ENCODE results near the gene APP. TPM values are rescaled to one million over a fixed set of nuclear protein-coding genes. Genes with fewer than 3 reads are reported as not detected.

APP gene
- total RNA-seq, 2 donors from 2014 or later = 460 to 557 TPM

GRCh38 chr21:26007951-26008498 lies 162.5 kb downstream of the APP start:
- H3K9me3 Mint-ChIP-seq = no peaks in the 10 kb centered on the region
- 96 to 100% methylated on average over 6 to 8 of the region's 8 CpGs for WGBS, 2 experiments (ENCODE audit: insufficient coverage in 1 of 2, insufficient read length in 1 of 2)
- Histone ChIP-seq H3K9ac (ENCODE audit: extremely low read depth, low read length, poor library complexity, severe bottlenecking) (no peak overlapping the region), H3K4me1 (ENCODE audit: control insufficient read depth, insufficient read depth, low read length) (peaks cover 18% of the 10 kb centered on the region), H3K27ac (ENCODE audit: low read depth, low read length) (no peak overlapping the region), H3K27me3 (ENCODE audit: control insufficient read depth, insufficient read depth, low read length, poor library complexity, severe bottlenecking) (no peaks in the 10 kb centered on the region), H3K36me3 (ENCODE audit: control insufficient read depth, insufficient read depth, low read length) (peaks cover 28% of the 10 kb centered on the region), H3K9me3 (ENCODE audit: control insufficient read depth, low read length) (no peaks in the 10 kb centered on the region), H3K4me3 (ENCODE audit: low read length) (no peak overlapping the region)
- no peak for DNase-seq
- TF ChIP-seq CTCF (conservative IDR thresholded peaks at IDR 0.05) = no peak
- no peaks in the 10 kb centered on the region for H3K27me3 Mint-ChIP-seq (ENCODE audit: insufficient read depth)
- peaks cover 27% of the 10 kb centered on the region for H3K36me3 Mint-ChIP-seq (ENCODE audit: low read depth)
- H3K4me3 Mint-ChIP-seq = no peak overlapping the region
- peaks cover 38% of the 10 kb centered on the region for H3K4me1 Mint-ChIP-seq
- H3K27ac Mint-ChIP-seq = peak overlapping the region; percentile 41

- Mint-ChIP-seq H3K27me3 (ENCODE audit: insufficient read depth) (no peaks in the 10 kb centered on the region), H3K9me3 (no peaks in the 10 kb centered on the region), H3K27ac (no peak overlapping the region), H3K4me3 (no peak overlapping the region), H3K4me1 (peaks cover 32% of the 10 kb centered on the region), H3K36me3 (ENCODE audit: low read depth) (peaks cover 37% of the 10 kb centered on the region)
- H3K27ac ChIP-seq (ENCODE audit: low read depth, low read length) = no peak overlapping the region
- H3K4me3 ChIP-seq (ENCODE audit: low read length) = no peak overlapping the region
- peaks cover 12% of the 10 kb centered on the region for H3K4me1 ChIP-seq (ENCODE audit: control insufficient read depth, insufficient read depth, low read length)
- no peak for DNase-seq
- no peaks in the 10 kb centered on the region for H3K9me3 ChIP-seq (ENCODE audit: control insufficient read depth, low read length)
- no peaks in the 10 kb centered on the region for H3K27me3 ChIP-seq (ENCODE audit: control insufficient read depth, insufficient read depth, low read length, poor library complexity, severe bottlenecking)
- no peak for TF ChIP-seq CTCF (conservative IDR thresholded peaks at IDR 0.05)
- H3K36me3 ChIP-seq (ENCODE audit: control insufficient read depth, insufficient read depth, low read length) = peaks cover 41% of the 10 kb centered on the region
- 100% methylated on average over 1 of the region's 1 CpG; no CpG with 5 or more reads in 1 of the 2 experiments for WGBS, 2 experiments (ENCODE audit: insufficient coverage in 1 of 2, insufficient read length in 1 of 2)
- no peak overlapping the region for H3K9ac ChIP-seq (ENCODE audit: extremely low read depth, low read length, poor library complexity, severe bottlenecking)
Observed at GRCh38 chr21:26005464-26005863, 165.1 kb downstream of the APP start.

GRCh38 chr21:26003404-26003803 lies 167.2 kb downstream of the APP start:
- Histone ChIP-seq H3K4me1 (ENCODE audit: control insufficient read depth, insufficient read depth, low read length) (peaks cover 5% of the 10 kb centered on the region), H3K27me3 (ENCODE audit: control insufficient read depth, insufficient read depth, low read length, poor library complexity, severe bottlenecking) (no peaks in the 10 kb centered on the region), H3K36me3 (ENCODE audit: control insufficient read depth, insufficient read depth, low read length) (peaks cover 48% of the 10 kb centered on the region), H3K9ac (ENCODE audit: extremely low read depth, low read length, poor library complexity, severe bottlenecking) (no peak overlapping the region), H3K27ac (ENCODE audit: low read depth, low read length) (no peak overlapping the region), H3K9me3 (ENCODE audit: control insufficient read depth, low read length) (no peaks in the 10 kb centered on the region), H3K4me3 (ENCODE audit: low read length) (no peak overlapping the region)
- H3K9me3 Mint-ChIP-seq = no peaks in the 10 kb centered on the region
- H3K36me3 Mint-ChIP-seq (ENCODE audit: low read depth) = peaks cover 32% of the 10 kb centered on the region
- H3K27ac Mint-ChIP-seq = peak overlapping the region; percentile 30
- H3K27me3 Mint-ChIP-seq (ENCODE audit: insufficient read depth) = no peaks in the 10 kb centered on the region
- DNase-seq = no peak
- WGBS, 2 experiments (ENCODE audit: insufficient coverage in 1 of 2, insufficient read length in 1 of 2) = 89 to 97% methylated on average over 3 to 4 of the region's 4 CpGs
- no peak for TF ChIP-seq CTCF (conservative IDR thresholded peaks at IDR 0.05)
- peaks cover 34% of the 10 kb centered on the region for H3K4me1 Mint-ChIP-seq
- H3K4me3 Mint-ChIP-seq = no peak overlapping the region

Data from endodermal cell (in vitro differentiated cells).